Measurements from ENCODE around the gene NGEF.

NGEF gene

GRCh38 chr2:232890536-232890895, 122.5 kb downstream of the NGEF start:
- H3K27ac ChIP-seq (replicated peaks): no peak overlapping the region
- no peak for TF ChIP-seq CTCF (IDR thresholded peaks at IDR 0.05; ENCODE audit: insufficient read depth, low read length)
- no peak for TF ChIP-seq REST (IDR thresholded peaks at IDR 0.05; ENCODE audit: insufficient replicate concordance, low read depth)
- no peak for TF ChIP-seq POLR2AphosphoS5 (IDR thresholded peaks at IDR 0.05; ENCODE audit: low read depth)
- no peak overlapping the region for H3K4me3 ChIP-seq (replicated peaks; ENCODE audit: insufficient read depth, low read length)
- no peak for DNase-seq (ENCODE audit: low read depth in 1 of 2, low spot score in 1 of 2)
- peaks cover 3% of the 10 kb centered on the region for H3K27me3 ChIP-seq (ENCODE audit: insufficient read depth, poor library complexity, severe bottlenecking)

- Histone ChIP-seq H3K27me3 (ENCODE audit: insufficient read depth, poor library complexity, severe bottlenecking) (peaks cover 3% of the 10 kb centered on the region), H3K4me3 (replicated peaks; ENCODE audit: insufficient read depth, low read length) (no peak overlapping the region), H3K27ac (replicated peaks) (no peak overlapping the region)
- DNase-seq (ENCODE audit: low read depth in 1 of 2, low spot score in 1 of 2): no peak
- TF ChIP-seq CTCF (IDR thresholded peaks at IDR 0.05; ENCODE audit: insufficient read depth, low read length): no peak
- TF ChIP-seq GABPA (IDR thresholded peaks at IDR 0.05; ENCODE audit: low read depth): no peak
- TF ChIP-seq REST (IDR thresholded peaks at IDR 0.05; ENCODE audit: insufficient replicate concordance, low read depth): no peak
- no peak for TF ChIP-seq SPI1 (IDR thresholded peaks at IDR 0.05; ENCODE audit: borderline replicate concordance, low read depth)
- TF ChIP-seq POLR2AphosphoS5 (IDR thresholded peaks at IDR 0.05; ENCODE audit: low read depth): no peak
Measured at GRCh38 chr2:232889876-232890401, 123.1 kb downstream of the NGEF start.

- H3K4me3 ChIP-seq (replicated peaks; ENCODE audit: insufficient read depth, low read length): no peak overlapping the region
- no peak for DNase-seq (ENCODE audit: low read depth in 1 of 2, low spot score in 1 of 2)
- H3K27ac ChIP-seq (replicated peaks): no peak overlapping the region
- peaks cover 3% of the 10 kb centered on the region for H3K27me3 ChIP-seq (ENCODE audit: insufficient read depth, poor library complexity, severe bottlenecking)
- TF ChIP-seq CTCF (IDR thresholded peaks at IDR 0.05; ENCODE audit: insufficient read depth, low read length) (no peak), POLR2AphosphoS5 (IDR thresholded peaks at IDR 0.05; ENCODE audit: low read depth) (no peak), SPI1 (IDR thresholded peaks at IDR 0.05; ENCODE audit: borderline replicate concordance, low read depth) (no peak), REST (IDR thresholded peaks at IDR 0.05; ENCODE audit: insufficient replicate concordance, low read depth) (no peak), GABPA (IDR thresholded peaks at IDR 0.05; ENCODE audit: low read depth) (no peak)
Measured at GRCh38 chr2:232888839-232889529, 124.1 kb downstream of the NGEF start.
